ENCODE results near the gene BRK1. TPM values are rescaled to one million over a fixed set of nuclear protein-coding genes. Genes with fewer than 3 reads are reported as not detected.
"Not testable (repeated sequence)": the region's sequence is repeated elsewhere in the genome, so short reads cannot be mapped to it uniquely, and the experiment has no call there.

BRK1 gene
- total RNA-seq, 6 experiments from 2014 or later, result 161 to 176 (median 173) TPM

GRCh38 chr3:10157031-10157430 lies 41.6 kb downstream of the BRK1 start:
- Mint-ChIP-seq H3K36me3 (ENCODE audit: low read depth) (no peaks in the 10 kb centered on the region), H3K27ac (no peak overlapping the region), H3K9me3 (no peaks in the 10 kb centered on the region), H3K4me3 (no peak overlapping the region), H3K27me3 (ENCODE audit: insufficient read depth) (no peaks in the 10 kb centered on the region; the same call in 1 of the 2 replicates), H3K4me1 (ENCODE audit: low read depth) (peaks cover 16% of the 10 kb centered on the region)
- no peak for DNase-seq
- TF ChIP-seq CTCF (IDR thresholded peaks at IDR 0.05), result no peak

GRCh38 chr3:10158555-10158954 lies 43.1 kb downstream of the BRK1 start:
- not testable (repeated sequence) for H3K36me3 Mint-ChIP-seq (ENCODE audit: low read depth); H3K9me3 Mint-ChIP-seq; H3K27me3 Mint-ChIP-seq (ENCODE audit: insufficient read depth); H3K27ac Mint-ChIP-seq; H3K4me3 Mint-ChIP-seq; DNase-seq
- H3K4me1 Mint-ChIP-seq (ENCODE audit: low read depth), result peaks cover 16% of the 10 kb centered on the region

GRCh38 chr3:10160346-10160745 lies 44.9 kb downstream of the BRK1 start:
- Mint-ChIP-seq H3K4me1 (ENCODE audit: low read depth) (peaks cover 16% of the 10 kb centered on the region), H3K27me3 (ENCODE audit: insufficient read depth) (no peaks in the 10 kb centered on the region; the same call in 1 of the 2 replicates), H3K36me3 (ENCODE audit: low read depth) (no peaks in the 10 kb centered on the region), H3K9me3 (no peaks in the 10 kb centered on the region), H3K4me3 (no peak overlapping the region), H3K27ac (no peak overlapping the region; the same call in 1 of the 2 replicates)
- DNase-seq, result no peak
- TF ChIP-seq CTCF (IDR thresholded peaks at IDR 0.05), result no peak

GRCh38 chr3:10160925-10161324 lies 45.5 kb downstream of the BRK1 start:
- peaks cover 17% of the 10 kb centered on the region for H3K4me1 Mint-ChIP-seq (ENCODE audit: low read depth)
- H3K4me3 Mint-ChIP-seq, result no peak overlapping the region
- no peak for DNase-seq
- H3K36me3 Mint-ChIP-seq (ENCODE audit: low read depth), result no peaks in the 10 kb centered on the region
- no peaks in the 10 kb centered on the region for H3K9me3 Mint-ChIP-seq
- H3K27me3 Mint-ChIP-seq (ENCODE audit: insufficient read depth), result no peaks in the 10 kb centered on the region; the same call in 1 of the 2 replicates
- no peak; the same call in 1 of the 2 replicates for TF ChIP-seq CTCF (IDR thresholded peaks at IDR 0.05)
- no peak overlapping the region for H3K27ac Mint-ChIP-seq

GRCh38 chr3:10162185-10162584 lies 46.7 kb downstream of the BRK1 start:
- H3K27ac Mint-ChIP-seq, result no peak overlapping the region
- no peak for DNase-seq
- no peak overlapping the region for H3K4me3 Mint-ChIP-seq
- no peaks in the 10 kb centered on the region for H3K36me3 Mint-ChIP-seq (ENCODE audit: low read depth)
- H3K9me3 Mint-ChIP-seq, result no peaks in the 10 kb centered on the region
- peaks cover 22% of the 10 kb centered on the region for H3K4me1 Mint-ChIP-seq (ENCODE audit: low read depth)
- H3K27me3 Mint-ChIP-seq (ENCODE audit: insufficient read depth), result no peaks in the 10 kb centered on the region; the same call in 1 of the 2 replicates
- TF ChIP-seq CTCF (IDR thresholded peaks at IDR 0.05), result no peak

- H3K27ac Mint-ChIP-seq; H3K27me3 Mint-ChIP-seq (ENCODE audit: insufficient read depth); H3K36me3 Mint-ChIP-seq (ENCODE audit: low read depth); H3K9me3 Mint-ChIP-seq; DNase-seq: not testable (repeated sequence)
- Mint-ChIP-seq H3K4me3 (peak overlapping the region; percentile 86), H3K4me1 (ENCODE audit: low read depth) (peaks cover 29% of the 10 kb centered on the region)
These were observed 48.7 kb downstream of the BRK1 start for GRCh38 chr3:10164201-10164545.

All from HFFc6 (cell line).